Activated CD8-positive, alpha-beta T cell treated with anti-CD3 and anti-CD28 coated beads, Interleukin-2, amount 10 ng/mL, durations not matched to agents 7 days and 5 days (primary cell): ENCODE measurements around the gene CHRNG. TPM values are rescaled to one million over a fixed set of nuclear protein-coding genes. Genes with fewer than 3 reads are reported as not detected.

ENCODE experiments used
- ATAC-seq: fragments of 150-1000 bp; cut with Tn5 transposase; one replicate; pipeline ENCODE4 v1.10.0; 2021; ENCODE audit warnings: moderate library complexity
- CTCF ChIA-PET: fragments of 350-600 bp; sonication (Branson Sonifier 250); formaldehyde crosslinking; loops from one replicate; lab custom pipeline; 2021; ENCODE audit warnings: antibody characterized with exemption; lab: Charles Lee
- POLR2A ChIA-PET: fragments of 350-600 bp; sonication (Branson Sonifier 250); formaldehyde crosslinking; loops from one replicate; lab custom pipeline; 2021; ENCODE audit warnings: antibody characterized with exemption; lab: Charles Lee
- DNase-seq: peaks from one replicate; pipeline ENCODE4 v3.0.0-alpha.2; 2020
- H3K27ac Mint-ChIP-seq: one replicate; pipeline ENCODE4 v1.8.0; 2021; ENCODE audit warnings: mild to moderate bottlenecking, mixed read lengths
- H3K27me3 Mint-ChIP-seq: one replicate; pipeline ENCODE4 v1.8.0; 2021; ENCODE audit warnings: low read depth, mixed read lengths
- H3K36me3 Mint-ChIP-seq: one replicate; pipeline ENCODE4 v1.8.0; 2021; ENCODE audit warnings: low read depth, mixed read lengths
- H3K4me1 Mint-ChIP-seq: one replicate; pipeline ENCODE4 v1.8.0; 2021; ENCODE audit warnings: low read depth, mixed read lengths
- H3K4me3 Mint-ChIP-seq: one replicate; pipeline ENCODE4 v1.8.0; 2021; ENCODE audit warnings: mild to moderate bottlenecking, mixed read lengths
- H3K9me3 Mint-ChIP-seq: one replicate; pipeline ENCODE4 v1.8.0; 2022; ENCODE audit warnings: mixed read lengths; ENCODE audit not compliant: insufficient read depth
- total RNA-seq, 2 experiments: library from RNA; stranded (reverse); gene quantifications; one replicate each; pipeline ENCODE4 v1.2.3, GENCODE V29; 2021

Gene CHRNG
- total RNA-seq, 2 experiments from 2014 or later, result not detected

DNA sequence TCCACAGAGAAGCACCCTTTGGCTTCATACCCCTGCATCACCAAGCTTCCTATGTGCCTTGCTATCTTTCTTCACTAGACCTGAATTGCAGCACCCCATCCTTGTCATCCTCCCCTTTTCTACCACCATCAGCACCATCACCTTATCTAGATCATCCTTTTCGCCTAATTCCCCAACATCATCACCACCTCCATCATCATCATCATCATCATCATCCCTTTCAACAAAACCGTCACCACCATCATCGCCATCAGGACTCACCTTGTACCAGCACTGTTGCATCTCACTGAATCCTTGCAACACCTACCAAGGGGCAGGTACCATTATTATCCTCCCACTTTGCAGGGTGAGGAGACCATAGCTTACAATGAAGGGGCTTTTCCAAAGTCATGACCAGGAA is 41.0 kb upstream of the CHRNG start:
- H3K4me3 Mint-ChIP-seq, result no peak overlapping the region
- no peaks in the 10 kb centered on the region for H3K36me3 Mint-ChIP-seq
- H3K27me3 Mint-ChIP-seq, result peaks cover 20% of the 10 kb centered on the region

DNA sequence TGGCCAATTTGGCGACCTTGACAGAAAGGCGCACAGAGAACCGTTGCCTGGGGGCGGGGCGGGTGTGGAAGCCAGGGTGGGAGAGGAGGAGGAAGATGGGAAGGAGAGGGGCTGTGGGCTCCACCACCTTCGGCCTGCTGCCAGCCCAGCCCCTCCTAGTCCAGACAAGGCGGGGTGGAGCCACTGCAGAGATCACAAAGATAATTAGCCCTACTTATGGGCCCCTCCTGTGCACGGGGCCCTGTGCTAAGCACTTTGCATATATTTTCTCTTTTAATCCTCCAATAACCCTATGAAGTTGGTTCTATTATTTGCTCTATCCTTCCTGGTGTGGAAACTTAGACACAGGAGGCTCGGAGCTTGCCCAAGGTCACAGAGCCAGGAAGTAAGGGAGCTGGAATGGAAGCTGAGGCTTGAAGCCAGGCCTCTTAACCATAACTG is 38.1 kb upstream of the CHRNG start:
- Mint-ChIP-seq H3K27ac (no peak overlapping the region), H3K4me1 (peaks cover 2% of the 10 kb centered on the region), H3K36me3 (no peaks in the 10 kb centered on the region), H3K27me3 (peaks cover 42% of the 10 kb centered on the region), H3K4me3 (no peak overlapping the region), H3K9me3 (no peaks in the 10 kb centered on the region)
- DNase-seq, result no peak
- CTCF ChIA-PET, result no interaction called here
- ATAC-seq, result no peak
- POLR2A ChIA-PET, result no interaction called here

More for the DNA sequence above, 41.0 kb upstream of the CHRNG start:
- H3K9me3 Mint-ChIP-seq, result no peaks in the 10 kb centered on the region
- ATAC-seq, result no peak
- H3K27ac Mint-ChIP-seq, result no peak overlapping the region
- peaks cover 2% of the 10 kb centered on the region for H3K4me1 Mint-ChIP-seq
- POLR2A ChIA-PET, result no interaction called here
- CTCF ChIA-PET, result no interaction called here
- no peak for DNase-seq

DNA sequence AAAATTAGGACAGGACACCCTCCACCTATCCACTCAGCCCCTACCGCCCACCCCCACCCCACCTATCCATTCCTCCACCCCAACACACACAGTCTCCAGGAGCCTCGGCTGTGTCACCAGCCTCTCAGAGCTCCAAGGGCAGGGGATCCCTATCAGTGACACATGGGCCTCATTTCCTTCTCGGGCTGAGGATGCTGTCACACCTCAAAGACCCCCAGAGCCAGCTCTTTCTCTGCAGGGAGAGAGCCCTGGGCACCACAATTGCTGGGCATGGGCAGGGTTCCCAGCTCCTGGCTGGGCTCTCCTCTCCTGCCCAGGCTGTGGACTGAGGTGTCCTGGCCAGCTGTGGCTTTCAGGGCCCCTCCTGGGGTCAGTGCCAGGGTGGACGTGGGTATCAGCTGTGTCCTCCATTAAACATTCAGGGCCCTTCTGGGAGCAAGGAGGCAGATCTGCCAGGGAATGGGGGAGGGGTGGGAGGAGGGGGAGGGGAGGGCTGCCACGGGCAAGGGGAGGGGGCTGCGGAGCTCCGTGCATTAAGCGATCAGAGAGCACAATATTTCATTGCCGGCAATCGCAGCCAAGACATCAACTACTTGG is 37.6 kb upstream of the CHRNG start:
- H3K9me3 Mint-ChIP-seq, result no peaks in the 10 kb centered on the region
- peaks cover 2% of the 10 kb centered on the region for H3K4me1 Mint-ChIP-seq
- H3K27me3 Mint-ChIP-seq, result peaks cover 42% of the 10 kb centered on the region
- no peak overlapping the region for H3K27ac Mint-ChIP-seq
- H3K36me3 Mint-ChIP-seq, result no peaks in the 10 kb centered on the region
- CTCF ChIA-PET, result no interaction called here
- ATAC-seq, result no peak
- no peak overlapping the region for H3K4me3 Mint-ChIP-seq
- no peak for DNase-seq
- POLR2A ChIA-PET, result no interaction called here

DNA sequence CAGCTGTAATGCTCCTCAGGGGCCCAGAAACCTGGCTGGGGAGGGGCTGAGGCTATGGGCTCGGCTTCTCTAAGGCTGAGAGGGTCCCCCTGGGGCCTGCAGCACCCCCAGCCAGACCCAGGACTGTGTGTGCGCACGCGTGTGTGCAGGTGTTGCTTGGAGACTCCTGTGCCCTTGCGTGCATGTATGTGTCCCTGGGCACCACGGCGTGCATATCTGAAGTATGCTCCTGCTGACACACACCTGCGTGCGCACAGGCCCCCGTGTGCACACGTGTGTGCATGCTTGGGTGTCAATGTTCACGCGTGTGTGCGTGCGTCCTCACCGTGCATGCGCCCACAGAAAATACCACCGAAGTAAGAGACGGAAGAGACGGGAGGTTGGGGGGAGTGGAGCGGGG is 37.0 kb upstream of the CHRNG start:
- Mint-ChIP-seq H3K27me3 (peaks cover 42% of the 10 kb centered on the region), H3K4me1 (peaks cover 2% of the 10 kb centered on the region), H3K9me3 (no peaks in the 10 kb centered on the region), H3K27ac (no peak overlapping the region), H3K4me3 (peak overlapping the region; percentile 40), H3K36me3 (no peaks in the 10 kb centered on the region)
- DNase-seq, result no peak
- ChIA-PET CTCF (no interaction called here), POLR2A (no interaction called here)
- ATAC-seq, result no peak

DNA sequence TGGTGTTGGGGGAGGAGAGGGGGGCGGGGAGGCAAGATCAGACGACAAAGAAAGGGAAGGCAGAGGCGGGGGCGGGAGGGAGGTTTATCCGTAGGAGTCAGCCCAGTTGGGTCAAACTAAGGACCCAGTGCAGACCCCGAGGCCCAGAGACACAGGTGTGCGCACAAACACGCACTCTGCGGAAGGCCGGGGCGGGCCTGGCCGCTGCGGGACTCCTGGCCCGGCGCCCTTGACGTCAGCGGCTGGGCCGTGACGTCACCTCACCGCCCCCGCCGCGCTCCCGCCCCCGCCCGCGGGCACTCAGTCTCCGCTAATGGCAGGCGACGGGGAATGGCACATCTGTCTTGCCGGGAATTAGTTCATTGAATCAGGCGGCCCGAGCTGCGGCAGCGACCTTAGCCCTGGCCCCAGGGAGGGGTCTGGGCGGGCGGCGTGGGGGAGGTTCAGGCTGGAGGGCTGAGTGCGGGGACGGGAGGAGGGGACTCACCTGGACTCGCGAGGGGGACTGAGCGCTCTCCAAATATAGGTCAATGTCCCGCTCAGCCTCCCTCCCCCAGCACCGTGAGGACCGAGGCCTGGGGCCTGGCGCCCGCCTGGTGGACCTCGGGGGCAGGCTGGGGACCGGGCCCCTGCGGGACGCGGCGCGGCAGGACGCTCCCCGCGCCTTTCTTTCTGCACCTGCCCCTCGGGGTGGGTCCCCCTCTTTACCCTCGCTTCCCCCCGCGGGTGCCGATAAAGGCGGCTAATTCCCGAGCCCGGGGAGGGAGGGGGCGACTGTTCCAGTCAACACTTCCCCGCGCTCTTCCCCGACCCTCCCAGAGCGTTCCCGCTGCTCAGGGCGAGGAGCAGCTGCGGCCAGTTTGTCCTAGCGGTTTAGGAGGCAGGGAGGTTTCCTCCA is 36.3 kb upstream of the CHRNG start:
- H3K27ac Mint-ChIP-seq, result no peak overlapping the region
- H3K4me3 Mint-ChIP-seq, result peak overlapping the region; percentile 18
- ATAC-seq (no peak), DNase-seq (no peak)
- H3K4me1 Mint-ChIP-seq, result peaks cover 2% of the 10 kb centered on the region
- POLR2A ChIA-PET, result interaction anchor here (0.6 kb wide), 1 partner anchor 32 kb away, joined by 3 read pairs; no protein-coding TSS in a partner anchor
- CTCF ChIA-PET, result no interaction called here
- H3K36me3 Mint-ChIP-seq, result no peaks in the 10 kb centered on the region
- H3K9me3 Mint-ChIP-seq, result no peaks in the 10 kb centered on the region
- H3K27me3 Mint-ChIP-seq, result peaks cover 42% of the 10 kb centered on the region

DNA sequence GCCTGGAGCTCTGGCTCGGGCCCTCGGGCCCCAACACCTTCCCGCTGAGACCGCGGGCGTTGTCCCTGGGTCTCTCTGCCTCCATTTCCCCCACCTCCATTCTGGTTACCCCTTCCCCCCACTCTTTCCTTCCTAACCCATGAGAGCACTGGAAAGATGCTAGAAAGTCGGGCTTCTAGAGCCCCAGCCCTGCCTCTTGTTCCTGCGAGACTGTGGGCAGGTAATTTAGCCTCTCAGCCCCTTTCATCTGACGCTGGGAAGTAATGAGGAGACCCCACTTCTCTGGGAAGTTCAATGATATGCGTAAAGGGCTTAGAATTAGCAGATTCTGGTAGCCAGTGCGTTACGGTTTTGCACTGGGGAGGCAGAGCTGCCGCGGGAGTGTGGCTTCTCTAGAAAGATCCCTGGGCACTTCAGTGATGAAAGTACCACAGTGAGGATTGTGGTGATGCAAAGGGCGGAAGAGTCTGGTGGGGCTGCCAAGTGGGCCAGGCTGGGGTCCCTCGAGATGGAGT is 35.6 kb upstream of the CHRNG start:
- Mint-ChIP-seq H3K4me3 (no peak overlapping the region), H3K4me1 (peaks cover 2% of the 10 kb centered on the region), H3K27ac (no peak overlapping the region), H3K36me3 (no peaks in the 10 kb centered on the region), H3K9me3 (no peaks in the 10 kb centered on the region), H3K27me3 (peaks cover 40% of the 10 kb centered on the region)
- DNase-seq (no peak), ATAC-seq (no peak)
- POLR2A ChIA-PET, result interaction anchor here (0.6 kb wide), 1 partner anchor 33 kb away, joined by 3 read pairs; no protein-coding TSS in a partner anchor
- CTCF ChIA-PET, result no interaction called here

DNA sequence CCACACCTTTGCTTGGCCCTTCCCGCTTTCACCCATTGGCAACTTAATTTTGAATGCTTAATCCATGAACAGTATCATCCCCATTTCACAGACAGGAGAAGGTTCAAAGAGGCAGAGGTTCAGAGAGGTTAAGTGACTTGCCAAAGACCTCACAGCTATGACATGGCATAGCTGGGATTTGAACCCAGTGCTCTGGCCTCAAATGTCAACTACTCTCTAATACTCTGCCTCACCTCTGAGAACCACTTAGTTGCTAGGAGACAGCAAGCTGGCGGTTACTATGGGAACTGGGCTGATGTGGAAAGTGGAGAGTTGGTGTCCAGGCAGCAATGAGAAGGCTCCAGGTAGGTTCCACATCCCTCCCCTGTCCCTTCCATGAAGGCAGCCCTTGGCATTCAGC is 35.1 kb upstream of the CHRNG start:
- H3K4me3 Mint-ChIP-seq, result no peak overlapping the region
- no peak for ATAC-seq
- no peak overlapping the region for H3K27ac Mint-ChIP-seq
- no peaks in the 10 kb centered on the region for H3K9me3 Mint-ChIP-seq
- no peaks in the 10 kb centered on the region for H3K36me3 Mint-ChIP-seq
- CTCF ChIA-PET, result no interaction called here
- H3K4me1 Mint-ChIP-seq, result peaks cover 2% of the 10 kb centered on the region
- POLR2A ChIA-PET, result no interaction called here
- no peak for DNase-seq
- H3K27me3 Mint-ChIP-seq, result peaks cover 38% of the 10 kb centered on the region

DNA sequence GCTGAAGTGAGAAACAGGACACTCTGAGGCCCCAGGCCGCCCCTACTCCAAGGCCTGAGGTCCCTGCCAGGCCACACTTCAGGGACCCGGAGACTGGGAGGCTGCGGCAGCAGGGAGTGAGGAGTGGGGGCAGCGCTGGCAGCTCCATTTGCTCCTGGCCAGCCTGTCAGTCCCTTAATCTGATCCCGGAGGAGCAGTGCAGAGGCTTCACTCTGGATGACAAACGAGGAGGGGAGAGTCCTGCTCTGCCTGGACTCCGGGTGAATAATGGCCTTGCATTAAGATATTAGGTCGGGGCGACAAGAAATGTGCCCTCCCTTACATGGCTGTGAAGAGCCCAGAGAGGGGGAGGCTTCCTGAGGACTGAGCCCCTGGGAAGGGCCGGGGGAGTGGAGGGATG is 33.6 kb upstream of the CHRNG start:
- Mint-ChIP-seq H3K27me3 (peaks cover 40% of the 10 kb centered on the region), H3K4me3 (no peak overlapping the region), H3K4me1 (peaks cover 2% of the 10 kb centered on the region), H3K36me3 (no peaks in the 10 kb centered on the region), H3K9me3 (no peaks in the 10 kb centered on the region), H3K27ac (no peak overlapping the region)
- ChIA-PET CTCF (no interaction called here), POLR2A (no interaction called here)
- DNase-seq (no peak), ATAC-seq (no peak)

DNA sequence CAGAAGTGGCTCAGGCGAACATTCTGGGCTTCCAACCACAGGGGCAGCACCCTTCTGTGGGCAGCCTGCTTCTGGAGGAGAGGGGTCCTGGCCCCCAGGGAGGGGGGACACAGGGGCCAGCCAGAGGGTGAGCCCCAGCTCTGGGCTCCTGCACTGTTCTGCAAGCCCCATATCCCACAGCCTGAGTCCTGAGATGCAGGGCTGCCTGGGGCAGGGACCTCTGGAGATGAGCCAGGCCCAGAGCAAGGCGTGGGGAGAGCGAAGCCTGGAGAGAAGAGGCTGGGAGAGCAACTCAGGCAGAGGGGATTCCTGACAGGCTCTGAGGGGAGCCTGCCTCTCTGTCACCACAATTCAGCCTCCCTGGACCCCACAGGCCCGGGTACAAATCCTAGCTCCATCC is 32.8 kb upstream of the CHRNG start:
- DNase-seq (no peak), ATAC-seq (no peak)
- Mint-ChIP-seq H3K27ac (no peak overlapping the region), H3K36me3 (no peaks in the 10 kb centered on the region), H3K9me3 (no peaks in the 10 kb centered on the region), H3K27me3 (peaks cover 37% of the 10 kb centered on the region), H3K4me3 (no peak overlapping the region), H3K4me1 (peaks cover 2% of the 10 kb centered on the region)
- CTCF ChIA-PET, result no interaction called here
- POLR2A ChIA-PET, result no interaction called here

DNA sequence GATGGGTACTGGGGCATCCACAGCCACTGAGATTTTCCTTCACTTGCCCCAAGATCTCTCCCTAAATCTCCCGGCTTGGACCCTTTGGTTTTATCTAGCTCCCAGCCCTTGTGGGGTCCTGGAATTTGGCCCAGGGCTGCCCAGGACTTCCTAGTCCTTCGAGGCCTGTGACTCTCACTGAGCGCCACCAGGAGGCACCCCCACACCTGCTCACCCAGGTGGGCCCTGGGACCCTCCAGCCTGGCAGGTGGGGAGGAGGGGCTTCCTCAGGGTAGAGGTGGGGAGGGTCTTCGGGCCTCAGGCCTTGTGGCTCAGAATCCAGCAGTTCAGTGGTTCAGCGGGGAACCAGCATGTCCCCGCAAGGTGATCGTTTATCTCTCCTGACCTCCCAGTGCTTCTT is 31.2 kb upstream of the CHRNG start:
- ATAC-seq (no peak), DNase-seq (no peak)
- Mint-ChIP-seq H3K4me1 (no peaks in the 10 kb centered on the region), H3K27me3 (peaks cover 27% of the 10 kb centered on the region), H3K27ac (no peak overlapping the region), H3K4me3 (no peak overlapping the region), H3K9me3 (no peaks in the 10 kb centered on the region), H3K36me3 (no peaks in the 10 kb centered on the region)
- CTCF ChIA-PET, result no interaction called here
- POLR2A ChIA-PET, result no interaction called here

DNA sequence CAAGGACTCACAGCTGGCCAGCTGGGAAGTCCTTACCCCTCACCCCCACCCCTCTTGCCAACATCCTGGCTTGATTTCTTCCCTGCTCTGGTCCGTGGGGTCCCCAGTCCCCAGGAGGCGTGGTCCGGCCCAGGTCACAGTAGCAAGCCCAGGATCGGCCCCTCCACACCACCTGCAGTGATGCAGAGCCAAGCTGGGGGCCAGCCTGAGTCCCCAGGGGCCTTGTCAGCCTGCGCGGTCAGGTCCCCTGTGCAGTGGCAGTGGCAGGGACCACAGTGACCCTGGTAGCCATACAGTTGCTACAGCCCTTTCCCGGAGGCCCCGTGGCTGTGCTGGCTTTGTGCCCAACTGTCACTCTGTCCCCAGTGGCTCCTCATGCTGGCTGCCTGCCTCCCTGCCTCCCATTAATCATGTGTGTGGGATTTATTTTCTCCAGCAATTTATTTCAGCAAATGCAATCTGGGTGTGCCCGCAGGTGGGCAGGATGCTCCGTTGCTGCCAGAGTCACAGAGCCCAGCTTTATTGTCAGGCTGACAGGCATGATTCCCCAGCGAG is 28.1 kb upstream of the CHRNG start:
- Mint-ChIP-seq H3K27me3 (peaks cover 2% of the 10 kb centered on the region), H3K36me3 (no peaks in the 10 kb centered on the region), H3K27ac (no peak overlapping the region), H3K9me3 (no peaks in the 10 kb centered on the region), H3K4me3 (no peak overlapping the region), H3K4me1 (no peaks in the 10 kb centered on the region)
- no peak for DNase-seq
- ATAC-seq, result no peak
- ChIA-PET POLR2A (no interaction called here), CTCF (no interaction called here)

DNA sequence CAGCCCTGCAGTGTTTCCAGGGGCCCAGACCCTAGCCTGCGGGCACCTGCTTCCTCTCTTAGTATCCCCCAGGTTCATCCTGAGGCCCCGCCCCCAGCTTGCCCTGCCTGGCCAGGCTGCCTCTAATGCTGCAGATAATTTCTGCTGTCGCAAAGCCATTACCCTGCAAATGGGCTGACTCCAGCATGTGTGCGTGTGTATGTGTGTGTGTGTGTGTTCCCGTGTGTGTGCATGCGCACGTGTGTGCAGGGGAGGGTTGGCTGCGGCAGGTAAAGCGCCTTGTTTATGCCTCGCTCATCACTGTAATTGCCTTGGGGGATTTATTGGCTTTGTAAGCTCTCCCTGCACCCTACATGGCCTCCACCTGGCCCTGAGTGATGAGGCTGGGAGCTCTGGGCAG is 26.9 kb upstream of the CHRNG start:
- Mint-ChIP-seq H3K9me3 (no peaks in the 10 kb centered on the region), H3K27me3 (peaks cover 4% of the 10 kb centered on the region), H3K4me3 (no peak overlapping the region), H3K36me3 (no peaks in the 10 kb centered on the region), H3K27ac (no peak overlapping the region), H3K4me1 (no peaks in the 10 kb centered on the region)
- ATAC-seq, result no peak
- ChIA-PET CTCF (no interaction called here), POLR2A (interaction anchor here (0.6 kb wide), 1 partner anchor 123 kb away, joined by 3 read pairs; no protein-coding TSS in a partner anchor)
- no peak for DNase-seq
